HG02759 (cell line): ENCODE measurements around the gene COL23A1.

ENCODE experiments used
- ATAC-seq: cut with Tn5 transposase; IDR thresholded peaks from one replicate; pipeline ENCODE4 v1.9.1; 2021; ENCODE audit warnings: mild to moderate bottlenecking, moderate library complexity; ENCODE audit not compliant: unreplicated experiment

The COL23A1 gene

DNA sequence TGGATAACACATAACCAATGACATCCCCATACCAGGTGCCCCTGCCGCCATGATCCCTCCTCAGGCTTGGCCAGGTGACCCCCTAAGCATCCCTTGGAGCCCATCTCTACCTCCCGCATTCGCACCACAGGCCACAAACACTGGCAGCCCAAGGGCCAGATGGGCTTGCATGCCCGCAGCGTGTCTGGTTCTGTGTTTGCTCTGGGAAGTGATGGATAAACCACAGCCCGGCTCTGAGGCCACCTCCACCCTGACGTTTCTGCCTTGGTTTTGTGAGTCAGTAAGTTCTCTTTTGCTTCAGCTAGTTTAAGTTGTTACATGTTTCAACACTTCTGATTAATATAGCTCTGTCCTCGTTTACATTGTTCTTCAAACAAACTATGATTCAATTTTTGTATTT is 185.2 kb downstream of the COL23A1 start:
- no peak for ATAC-seq

DNA sequence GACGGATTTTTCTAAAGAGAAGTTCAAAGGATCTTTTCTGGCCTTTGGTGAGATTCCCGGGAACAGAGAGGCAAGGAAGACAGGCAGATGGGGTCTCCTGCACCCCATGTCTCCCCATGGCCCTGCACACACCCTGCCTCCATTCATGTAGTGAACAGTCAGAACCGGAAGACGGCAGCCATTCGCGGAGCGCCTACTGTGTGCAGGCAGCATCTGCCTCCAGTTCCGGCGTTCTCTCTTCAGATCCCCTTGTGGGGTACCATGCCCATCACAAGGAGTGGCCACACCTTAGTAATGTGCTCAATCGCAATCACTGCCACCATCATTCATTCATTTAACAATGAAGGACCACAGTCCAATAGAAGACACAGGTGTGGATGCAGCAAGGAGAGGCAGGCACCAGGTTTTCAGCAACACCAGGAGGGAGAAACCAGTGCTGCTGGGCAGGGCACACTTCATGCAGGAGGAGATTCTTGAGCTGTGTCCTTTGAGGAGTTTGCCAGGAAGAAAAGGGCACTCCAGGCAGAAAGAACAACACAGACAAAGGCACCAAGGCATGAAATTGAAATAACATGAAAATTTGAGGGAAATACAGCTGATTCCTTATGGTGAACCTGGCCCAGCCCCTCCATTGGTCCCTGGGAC is 186.1 kb downstream of the COL23A1 start:
- no peak for ATAC-seq

- ATAC-seq: no peak
Measured at GRCh38 chr5:178403351-178403750, 186.8 kb downstream of the COL23A1 start.

DNA sequence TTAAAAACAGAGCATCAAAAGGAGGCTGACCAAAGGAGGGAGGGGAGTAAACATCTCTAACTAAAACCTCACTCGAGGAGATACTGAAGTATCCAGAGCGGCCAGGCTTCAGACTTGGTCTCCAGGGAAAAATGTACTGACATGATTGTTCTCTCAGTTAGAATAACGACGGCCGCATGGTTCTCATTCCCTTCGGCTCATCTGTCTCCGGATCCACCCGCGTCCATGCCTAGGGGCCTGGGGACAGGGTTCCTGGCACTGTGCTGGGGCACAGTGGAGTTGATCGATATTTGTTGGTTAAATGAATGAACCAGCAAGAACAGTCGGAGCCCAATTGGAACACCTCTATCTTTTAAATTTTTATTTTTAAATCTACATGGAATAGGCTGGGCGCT is 190.5 kb downstream of the COL23A1 start:
- no peak for ATAC-seq

- ATAC-seq: no peak
Measured at GRCh38 chr5:178398901-178399700, 191.1 kb downstream of the COL23A1 start.

GRCh38 chr5:178396796-178397720 is 193.1 kb downstream of the COL23A1 start:
- ATAC-seq: no peak

DNA sequence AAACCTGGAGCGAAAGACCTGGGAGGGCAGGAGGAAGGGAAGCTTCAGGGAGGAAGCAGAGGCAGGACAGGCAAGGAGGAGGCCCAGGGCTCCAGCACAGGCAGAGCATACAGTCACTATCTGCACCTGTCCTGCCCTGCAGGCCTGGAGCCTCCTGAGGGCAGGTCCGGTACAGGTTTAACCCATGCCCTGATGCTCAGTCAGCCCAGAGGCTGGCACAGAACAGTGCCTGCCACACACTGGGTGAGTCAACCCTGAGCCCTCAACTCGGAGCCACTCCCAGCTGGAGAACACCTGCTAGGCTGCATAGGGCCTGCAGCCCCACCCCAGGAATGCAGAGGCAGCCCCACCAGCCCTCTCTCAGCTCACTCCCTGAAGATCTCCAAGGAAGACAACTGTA is 196.1 kb downstream of the COL23A1 start:
- ATAC-seq: no peak

DNA sequence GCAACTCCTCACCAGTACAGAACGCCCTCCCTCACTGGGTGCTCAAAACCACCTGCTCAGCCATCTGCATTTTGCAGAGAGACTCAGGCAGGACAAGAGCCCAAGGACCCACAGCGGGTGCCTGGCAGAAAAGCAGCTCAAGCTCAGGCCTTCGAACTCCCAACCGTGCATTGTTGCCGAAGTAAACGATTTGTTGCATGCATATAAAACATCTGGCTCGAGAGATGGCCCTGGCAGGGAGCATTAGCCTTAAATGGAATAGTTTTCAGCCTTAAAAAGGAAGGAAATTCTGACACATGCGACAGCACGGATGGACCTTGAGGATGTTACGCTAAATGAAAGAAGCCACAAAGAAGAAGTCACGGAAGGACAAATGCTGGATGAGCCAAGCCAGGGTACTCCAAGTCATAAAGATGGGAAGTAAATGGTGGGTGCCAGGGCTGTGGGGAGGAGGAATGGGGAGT is 197.2 kb downstream of the COL23A1 start:
- ATAC-seq: no peak

- no peak for ATAC-seq
Measured at GRCh38 chr5:178392386-178392785, 197.8 kb downstream of the COL23A1 start.

DNA sequence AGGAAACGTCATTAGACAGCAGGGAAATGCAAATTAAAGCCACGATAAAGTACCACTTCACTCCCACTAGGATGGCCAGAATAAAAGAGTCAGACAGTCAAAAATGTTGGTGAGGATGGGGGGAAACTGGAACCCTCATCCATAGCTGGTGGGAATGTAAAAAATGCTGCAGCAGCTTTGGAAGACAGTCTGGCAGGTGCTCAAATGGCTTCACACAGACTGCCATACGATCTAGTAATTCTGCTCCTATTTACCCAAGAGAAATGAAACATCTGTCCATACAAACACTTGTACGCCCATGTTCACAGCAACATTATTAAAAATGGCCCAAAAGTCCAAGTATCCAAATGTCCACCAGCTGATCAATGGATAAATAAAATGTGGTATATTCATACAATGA is 198.7 kb downstream of the COL23A1 start:
- ATAC-seq: no peak

DNA sequence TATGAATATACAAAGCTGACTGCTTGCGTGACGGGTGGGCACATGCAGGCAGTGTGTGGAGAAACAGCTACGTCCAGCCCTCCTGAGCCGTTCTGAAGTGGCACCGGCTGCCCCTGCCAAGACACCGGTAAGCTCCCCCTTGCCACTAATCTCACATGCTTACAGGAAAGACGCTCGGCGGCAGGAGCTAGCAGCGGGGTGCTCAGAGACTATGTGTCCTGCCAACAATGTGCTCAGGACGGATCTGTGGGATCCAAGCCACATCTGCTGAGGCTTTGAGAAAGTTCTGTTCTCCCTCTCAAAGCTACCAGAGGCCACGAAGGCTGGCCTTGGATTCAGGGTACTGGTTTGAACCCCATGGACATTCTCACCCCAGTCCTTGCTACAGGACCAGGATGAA is 200.4 kb downstream of the COL23A1 start:
- no peak for ATAC-seq

- no peak for ATAC-seq
Measured at GRCh38 chr5:178389026-178389729, 201.0 kb downstream of the COL23A1 start.

- ATAC-seq: no peak
Measured at GRCh38 chr5:178388386-178389025, 201.7 kb downstream of the COL23A1 start.

DNA sequence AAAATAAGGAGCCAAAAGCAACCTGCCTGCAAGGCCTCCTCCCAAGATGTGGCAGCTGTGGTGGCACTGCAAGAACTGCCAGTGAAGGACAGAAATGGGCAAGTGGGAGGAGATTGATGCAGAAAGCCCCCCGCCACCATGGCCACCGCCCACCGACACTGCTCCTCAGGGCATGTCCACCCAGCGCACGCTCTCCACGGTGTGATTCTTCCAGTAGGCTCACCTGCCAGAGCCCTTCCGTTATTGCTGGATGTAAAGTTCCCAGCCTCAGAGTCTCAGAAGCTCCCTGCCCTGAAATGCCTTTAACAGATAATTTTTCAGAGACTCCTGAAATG is 202.4 kb downstream of the COL23A1 start:
- no peak for ATAC-seq

DNA sequence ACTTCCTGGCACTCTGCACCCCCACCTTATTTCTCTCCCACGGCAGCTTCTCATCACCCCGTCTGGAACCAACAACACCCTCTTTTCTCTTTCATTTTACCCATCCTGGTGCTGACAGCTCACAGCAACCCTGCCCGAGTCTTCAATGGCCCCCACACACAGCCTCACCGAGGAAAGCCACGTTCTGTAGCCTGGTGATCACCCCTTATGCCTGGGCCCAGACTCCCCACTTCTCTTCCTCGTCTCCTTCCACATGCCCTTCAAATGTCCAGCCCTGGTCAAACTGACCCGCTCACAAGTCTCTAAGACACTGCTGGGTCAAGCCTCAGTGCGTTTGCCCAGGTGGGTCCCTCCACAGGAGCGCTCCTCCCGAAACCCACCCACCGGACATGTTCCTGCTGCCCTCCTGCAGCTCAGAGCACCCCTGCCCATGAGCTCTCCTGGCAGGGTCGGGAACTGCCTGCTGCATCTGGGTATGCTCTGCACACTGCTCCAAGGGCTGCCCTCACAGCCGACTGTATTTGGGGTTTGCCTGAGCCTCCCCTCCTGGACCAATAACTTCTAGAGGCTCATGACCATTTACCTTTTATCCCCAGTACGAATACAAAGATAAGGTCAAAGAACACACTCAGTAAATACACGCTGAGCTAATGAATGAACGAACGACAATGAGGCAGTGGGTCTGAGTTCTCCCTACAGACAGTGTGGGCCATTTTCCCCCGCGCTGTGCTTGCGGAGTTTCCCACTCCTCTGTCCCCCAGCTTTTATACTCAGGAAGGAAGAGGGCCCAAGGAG is 202.9 kb downstream of the COL23A1 start:
- ATAC-seq: no peak

GRCh38 chr5:178386336-178386931 is 203.8 kb downstream of the COL23A1 start:
- ATAC-seq: no peak

- ATAC-seq: no peak
Measured at GRCh38 chr5:178385496-178385890, 204.7 kb downstream of the COL23A1 start.

- no peak for ATAC-seq
Measured at GRCh38 chr5:178384816-178385495, 205.2 kb downstream of the COL23A1 start.
